ENCODE measurements around the gene POP4. TPM values are rescaled to one million over a fixed set of nuclear protein-coding genes. Genes with fewer than 3 reads are reported as not detected.

Gene POP4
- total and polyA plus RNA-seq, 2 donors (not counting 3 experiments of a cell fraction or from before 2014, with no cell fraction given) = 56.2 to 64.4 TPM

GRCh38 chr19:29612121-29612520 lies 6.0 kb downstream of the POP4 start:
- no peaks in the 10 kb centered on the region for H3K79me2 ChIP-seq (ENCODE audit: control insufficient read depth, insufficient read depth, low read length)
- FAIRE-seq (no peak), DNase-seq (ENCODE audit: low read depth, low spot score) (no peak)
- H3K27ac ChIP-seq (ENCODE audit: insufficient read depth, low read depth, low read length) = no peak overlapping the region
- ChIA-PET POLR2A (no interaction called here), CTCF (interaction anchor here (0.9 to 7.8 kb wide), 5 partner anchors 36 to 104 kb away, joined by 3 to 210 read pairs (median 30); partner anchors contain the start of genes C19orf12 and PLEKHF1)
- H3K9me1 ChIP-seq (replicated peaks; ENCODE audit: control insufficient read depth, extremely low read depth, insufficient read depth, low read length) = no peaks in the 10 kb centered on the region
- no peaks in the 10 kb centered on the region for H3K4me1 ChIP-seq (ENCODE audit: control insufficient read depth, extremely low read depth, insufficient read depth, low read length)
- no peak overlapping the region for H3K4me3 ChIP-seq (replicated peaks in 1 of 3; ENCODE audit: insufficient read depth in 1 of 3, low read depth in 1 of 3, low read length in 3 of 3)
- H3K4me2 ChIP-seq (ENCODE audit: insufficient read depth, low read length) = no peak overlapping the region
- H3K9me3 ChIP-seq (replicated peaks; ENCODE audit: control insufficient read depth, insufficient read depth, low read length) = no peaks in the 10 kb centered on the region
- BruUV-seq (replicated peaks) = no TSS peak
- no peak overlapping the region for H2AFZ ChIP-seq (ENCODE audit: low read depth, low read length)
- H3K9ac ChIP-seq (replicated peaks; ENCODE audit: extremely low read depth, insufficient read depth, low read length) = no peak overlapping the region
- intact Hi-C loops (cut with micrococcal nuclease) = no loop called here
- peaks cover 4 to 28% of the 10 kb centered on the region in 2 experiments for H3K36me3 ChIP-seq (ENCODE audit: control insufficient read depth in 2 of 2, extremely low read depth in 1 of 2, insufficient read depth in 2 of 2, low read length in 2 of 2)
- dilution Hi-C loops (cut with MboI; ENCODE audit: extremely low pct_ligation_motif_present, low sequenced_read_pairs) = no loop called here
- TF ChIP-seq JUN (IDR thresholded peaks at IDR 0.05; ENCODE audit: borderline replicate concordance, insufficient read depth, insufficient read length, low read depth) (no peak), EZH2 (IDR thresholded peaks at IDR 0.05; ENCODE audit: borderline replicate concordance, low read depth, low read length, severe bottlenecking) (no peak), POLR2A (IDR thresholded peaks at IDR 0.05; ENCODE audit: low read depth, low read length) (no peak), CTCF (IDR thresholded peaks at IDR 0.05; ENCODE audit: extremely low read depth in 1 of 2, insufficient read depth in 1 of 2, low read depth in 1 of 2, low read length in 2 of 2) (no peak)
- no peaks in the 10 kb centered on the region for H3K27me3 ChIP-seq (ENCODE audit: control insufficient read depth in 2 of 2, insufficient read depth in 2 of 2, low read length in 2 of 2)
- no peaks in the 10 kb centered on the region for H4K20me1 ChIP-seq (replicated peaks; ENCODE audit: control insufficient read depth, extremely low read depth, insufficient read depth, low read length)

GRCh38 chr19:29612801-29613595 lies 6.9 kb downstream of the POP4 start:
- Histone ChIP-seq H3K4me1 (ENCODE audit: control insufficient read depth, extremely low read depth, insufficient read depth, low read length) (no peaks in the 10 kb centered on the region), H3K9me1 (replicated peaks; ENCODE audit: control insufficient read depth, extremely low read depth, insufficient read depth, low read length) (no peaks in the 10 kb centered on the region), H3K4me3 (replicated peaks in 1 of 3; ENCODE audit: insufficient read depth in 1 of 3, low read depth in 1 of 3, low read length in 3 of 3) (no peak overlapping the region), H3K79me2 (ENCODE audit: control insufficient read depth, insufficient read depth, low read length) (no peaks in the 10 kb centered on the region), H3K9ac (replicated peaks; ENCODE audit: extremely low read depth, insufficient read depth, low read length) (no peak overlapping the region), H3K27ac (ENCODE audit: insufficient read depth, low read depth, low read length) (no peak overlapping the region), H2AFZ (ENCODE audit: low read depth, low read length) (no peak overlapping the region), H3K36me3 (ENCODE audit: control insufficient read depth in 2 of 2, extremely low read depth in 1 of 2, insufficient read depth in 2 of 2, low read length in 2 of 2) (peaks cover 4 to 28% of the 10 kb centered on the region in 2 experiments), H3K27me3 (ENCODE audit: control insufficient read depth in 2 of 2, insufficient read depth in 2 of 2, low read length in 2 of 2) (no peaks in the 10 kb centered on the region), H3K4me2 (ENCODE audit: insufficient read depth, low read length) (no peak overlapping the region), H4K20me1 (replicated peaks; ENCODE audit: control insufficient read depth, extremely low read depth, insufficient read depth, low read length) (no peaks in the 10 kb centered on the region), H3K9me3 (replicated peaks; ENCODE audit: control insufficient read depth, insufficient read depth, low read length) (no peaks in the 10 kb centered on the region)
- no peak for TF ChIP-seq GATA2 (IDR thresholded peaks at IDR 0.05; ENCODE audit: insufficient read depth, insufficient read length, low read depth, low read length)
- no peak for TF ChIP-seq FOS (IDR thresholded peaks at IDR 0.05; ENCODE audit: borderline replicate concordance, insufficient read depth, low read length)
- TF ChIP-seq MYC (IDR thresholded peaks at IDR 0.05; ENCODE audit: low read depth, low read length) = no peak
- TF ChIP-seq EZH2 (IDR thresholded peaks at IDR 0.05; ENCODE audit: borderline replicate concordance, low read depth, low read length, severe bottlenecking) = no peak
- no peak for TF ChIP-seq MAX (IDR thresholded peaks at IDR 0.05; ENCODE audit: insufficient read depth, insufficient read length)
- TF ChIP-seq POLR2A (IDR thresholded peaks at IDR 0.05; ENCODE audit: low read depth, low read length) = no peak
- no peak for TF ChIP-seq CTCF (IDR thresholded peaks at IDR 0.05; ENCODE audit: extremely low read depth in 1 of 2, insufficient read depth in 1 of 2, low read depth in 1 of 2, low read length in 2 of 2)
- DNase-seq (ENCODE audit: low read depth, low spot score) (no peak), FAIRE-seq (no peak)
- CTCF ChIA-PET = interaction anchor here (7.8 kb wide), 1 partner anchor 103 kb away, joined by 210 read pairs; the partner anchor contains the start of gene C19orf12
- POLR2A ChIA-PET = no interaction called here
- dilution Hi-C loops (cut with MboI; ENCODE audit: extremely low pct_ligation_motif_present, low sequenced_read_pairs) = no loop called here
- no TSS peak for BruUV-seq (replicated peaks)
- intact Hi-C loops (cut with micrococcal nuclease) = no loop called here
